GM12878 (cell line): ENCODE data around the gene EVI2B. TPM values are rescaled to one million over a fixed set of nuclear protein-coding genes. Genes with fewer than 3 reads are reported as not detected.

ENCODE experiments used
- ATAC-seq: fragments of 200-7000 bp; cut with Tn5 transposase; 3 replicates; pipeline ENCODE4 v1.9.1; 2020; ENCODE audit warnings: mild to moderate bottlenecking, moderate library complexity
- BruUV-seq: library from RNA; stranded (reverse); fragments of 400-500 nt; replicated peaks from 2 replicates; lab custom pipeline; 2021; lab: Mats Ljungman, UMichigan
- CTCF ChIA-PET: fragments of 300-600 bp; sonication (Branson Sonifier 250); formaldehyde crosslinking; extraction: SDS; loops from one replicate; lab custom pipeline; 2021; ENCODE audit warnings: inconsistent platforms; lab: Yijun Ruan, JAX
- POLR2A ChIA-PET: fragments of 350-600 bp; formaldehyde crosslinking; extraction: SDS; loops from one replicate; lab custom pipeline; 2021; ENCODE audit warnings: inconsistent platforms; lab: Charles Lee
- RAD21 ChIA-PET: fragments of 300-600 bp; sonication (Branson Sonifier 250); formaldehyde crosslinking; loops from one replicate; lab custom pipeline; 2023; ENCODE audit warnings: antibody characterized with exemption; ENCODE audit not compliant: unreplicated experiment; lab: Charles Lee
- SMC1A ChIA-PET: fragments of 300-600 bp; sonication (Branson Sonifier 250); formaldehyde crosslinking; loops from one replicate; lab custom pipeline; 2023; ENCODE audit not compliant: unreplicated experiment, uncharacterized antibody; lab: Charles Lee
- DNase-seq: peaks from one replicate; pipeline ENCODE4 v3.0.0-alpha.2; 2011; ENCODE audit warnings: low read depth, low spot score
- FAIRE-seq: peaks from 3 replicates; lab custom pipeline; 2011; peaks lifted over from hg19 to GRCh38; lab: Jason Lieb, UNC
- H2AFZ ChIP-seq: 2 replicates; pipeline ENCODE4 v1.6.0; 2011; ENCODE audit warnings: low read depth, low read length, control low read depth; ENCODE audit not compliant: control insufficient read depth
- H3K27ac ChIP-seq: 2 replicates; pipeline ENCODE4 v1.5.1; 2011; ENCODE audit warnings: control low read depth; ENCODE audit not compliant: control insufficient read depth, insufficient read depth
- H3K27me3 ChIP-seq, 2 experiments: replicated peaks in 1 of 2; 2 replicates each; pipeline versions ENCODE4 v1.6.0 to v1.6.1; 2011; ENCODE audit warnings: low read length in 1 of 2; ENCODE audit not compliant: control insufficient read depth in 2 of 2, insufficient read depth in 2 of 2
- H3K36me3 ChIP-seq, 2 experiments: 2 replicates each; pipeline ENCODE4 v1.5.1; 2011; ENCODE audit warnings: low read length in 1 of 2; ENCODE audit not compliant: control insufficient read depth in 2 of 2, insufficient read depth in 2 of 2
- H3K4me1 ChIP-seq: 2 replicates; pipeline ENCODE4 v1.6.1; 2011; ENCODE audit warnings: mild to moderate bottlenecking, low read length, moderate library complexity, mixed read lengths; ENCODE audit not compliant: control insufficient read depth, insufficient read depth
- H3K4me2 ChIP-seq: 2 replicates; pipeline ENCODE4 v1.6.0; 2011; ENCODE audit warnings: control low read depth; ENCODE audit not compliant: control insufficient read depth, insufficient read depth
- H3K4me3 ChIP-seq: fragments of 200-600 bp; sonication (generic); 2 replicates; pipeline ENCODE4 v1.5.1; 2016
- H3K79me2 ChIP-seq: 2 replicates; pipeline ENCODE4 v1.6.0; 2011; ENCODE audit warnings: low read length; ENCODE audit not compliant: control insufficient read depth, insufficient read depth
- H3K9ac ChIP-seq: 2 replicates; pipeline ENCODE4 v1.8.0; 2011; ENCODE audit warnings: low read length, control low read depth, mixed read lengths; ENCODE audit not compliant: control insufficient read depth, insufficient read depth
- H3K9me3 ChIP-seq: replicated peaks from 3 replicates; pipeline ENCODE4 v1.5.1; 2011; ENCODE audit warnings: mild to moderate bottlenecking, low read length; ENCODE audit not compliant: control insufficient read depth, insufficient read depth
- H4K20me1 ChIP-seq: 2 replicates; pipeline ENCODE4 v1.6.0; 2011; ENCODE audit not compliant: control insufficient read depth, insufficient read depth
- BHLHE40 ChIP-seq, 2 experiments: fragments of 450-650 bp in 1 of 2; IDR thresholded peaks; 2 replicates each; pipeline ENCODE4 v1.6.1; 2011 to 2017; ENCODE audit warnings: low read depth in 2 of 2, borderline replicate concordance in 1 of 2, improper control_type of control experiment in 1 of 2, low read length in 1 of 2, mild to moderate bottlenecking in 1 of 2
- CBFB ChIP-seq: IDR thresholded peaks from 2 replicates; pipeline ENCODE4 v1.6.1; 2016; ENCODE audit warnings: antibody characterized with exemption, low read depth
- CREB1 ChIP-seq: IDR thresholded peaks from 2 replicates; pipeline ENCODE4 v1.6.1; 2012; ENCODE audit warnings: low read depth, mild to moderate bottlenecking, inconsistent platforms
- FOXK2 ChIP-seq: fragments of 450-650 bp; IDR thresholded peaks from 2 replicates; pipeline ENCODE4 v1.6.1; 2017; ENCODE audit warnings: mild to moderate bottlenecking, moderate library complexity
- GABPA ChIP-seq: IDR thresholded peaks from 2 replicates; pipeline ENCODE4 v1.6.1; 2014; ENCODE audit warnings: antibody characterized with exemption, low read depth, mild to moderate bottlenecking, inconsistent platforms
- JUND ChIP-seq: IDR thresholded peaks from 2 replicates; pipeline ENCODE4 v1.6.1; 2012; ENCODE audit warnings: low read depth, mild to moderate bottlenecking, low read length, improper control_type of control experiment, moderate library complexity
- MEF2B ChIP-seq: fragments of 450-650 bp; IDR thresholded peaks from 2 replicates; pipeline ENCODE4 v1.6.1; 2018; ENCODE audit warnings: mild to moderate bottlenecking, moderate library complexity; ENCODE audit not compliant: partially characterized antibody, poor library complexity, severe bottlenecking
- NFIC ChIP-seq: IDR thresholded peaks from 2 replicates; pipeline ENCODE4 v1.6.1; 2012; ENCODE audit warnings: low read depth, mild to moderate bottlenecking, inconsistent platforms, low read length, moderate library complexity
- NKRF ChIP-seq: fragments of 450-650 bp; conservative IDR thresholded peaks from 2 replicates; pipeline ENCODE4 v1.6.1; 2017; ENCODE audit warnings: mild to moderate bottlenecking, moderate library complexity
- RCOR1 ChIP-seq: conservative IDR thresholded peaks from 2 replicates; pipeline ENCODE4 v1.6.1; 2012; ENCODE audit warnings: low read depth, low read length, improper control_type of control experiment
- SIX5 ChIP-seq: IDR thresholded peaks from 2 replicates; pipeline ENCODE4 v1.6.1; 2011; ENCODE audit warnings: mild to moderate bottlenecking, low read depth, low read length, moderate library complexity; ENCODE audit not compliant: severe bottlenecking
- TCF7 ChIP-seq: IDR thresholded peaks from 2 replicates; pipeline ENCODE4 v1.6.1; 2014; ENCODE audit warnings: antibody characterized with exemption, borderline replicate concordance
- ZNF274 ChIP-seq: IDR thresholded peaks from one replicate; pipeline ENCODE4 v1.8.0; 2011; ENCODE audit not compliant: insufficient read length, insufficient read depth
- in situ Hi-C: fragments of 300-500 bp; cut with MboI; formaldehyde crosslinking; loops from 9 replicates; pipeline ENCODE4 v1.14.3; 2018; ENCODE audit warnings: mixed read lengths
- intact Hi-C: fragments of 100-400 bp; cut with micrococcal nuclease; formaldehyde crosslinking; loops from one replicate; pipeline ENCODE4 v1.14.2; 2022; ENCODE audit not compliant: unreplicated experiment
- polyA plus RNA-seq, 11 experiments: library from polyadenylated mRNA; depleted of rRNA in 4 of 11; unstranded in 6 of 11; stranded (reverse) in 5 of 11; fragments of >200 nt; fragmentation: Nextera tagmentation in 4 of 11; fragmentation: Illumina TruSeq in 1 of 11; extraction: Ambion mirVana in 4 of 11; extraction: Trizol in 1 of 11; gene quantifications; 1 replicate in 1 of 11; 2 replicates in 10 of 11; pipeline versions ENCODE4 v1.2.1 to v1.2.3, GENCODE V29; 2011 to 2016; ENCODE audit warnings: inconsistent platforms in 2 of 11, missing spikeins in 2 of 11, low read depth in 1 of 11
- total RNA-seq, 4 experiments: library from RNA; depleted of rRNA in 3 of 4; stranded (reverse); fragments of >200 nt in 3 of 4; fragmentation: Illumina TruSeq in 1 of 4; extraction: Trizol in 1 of 4; gene quantifications; 2 replicates each; pipeline versions ENCODE4 v1.2.1 to v1.2.3, GENCODE V29; 2013 to 2021

EVI2B gene
- total and polyA plus RNA-seq, 10 of the 15 experiments (the other 5 are each of a cell fraction or from before 2014, with no cell fraction given) = 26.2 to 195 (median 52.0) TPM

DNA sequence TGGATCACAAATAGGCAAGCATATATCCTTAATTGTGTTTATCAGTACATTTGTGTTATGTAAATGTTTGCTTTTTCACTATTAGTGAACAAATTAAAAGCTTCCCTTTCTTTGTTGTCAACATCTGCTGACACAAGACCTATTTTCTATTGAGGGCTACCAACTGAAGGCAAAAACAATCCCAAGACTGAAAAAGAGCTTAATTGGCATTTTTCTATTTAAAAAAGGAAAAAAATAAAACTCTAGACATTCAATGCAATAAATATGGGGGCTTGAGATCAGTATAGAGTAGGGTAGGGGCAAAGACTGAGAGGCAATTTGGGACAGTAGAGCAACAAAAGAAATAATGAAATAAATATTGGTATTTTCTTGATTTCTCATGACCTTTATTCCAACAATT lies 41.1 kb downstream of the EVI2B start:
- no peak overlapping the region for H3K4me2 ChIP-seq
- ChIA-PET RAD21 (no interaction called here), POLR2A (no interaction called here), SMC1A (interaction anchor here (0.8 kb wide), 1 partner anchor 94 kb away, joined by 3 read pairs; no protein-coding TSS in a partner anchor), CTCF (no interaction called here)
- no peaks in the 10 kb centered on the region for H3K27me3 ChIP-seq
- ATAC-seq (no peak), FAIRE-seq (no peak), DNase-seq (no peak)
- no peaks in the 10 kb centered on the region for H3K9me3 ChIP-seq
- no peaks in the 10 kb centered on the region for H4K20me1 ChIP-seq
- H3K36me3 ChIP-seq = peaks cover 0 to 8% of the 10 kb centered on the region in 2 experiments; a peak in 2 of 4 replicates
- no peaks in the 10 kb centered on the region for H3K79me2 ChIP-seq
- H3K27ac ChIP-seq = no peak overlapping the region
- H3K4me3 ChIP-seq = no peak overlapping the region
- TF ChIP-seq GABPA = no peak
- no peak for TF ChIP-seq BHLHE40 (IDR thresholded peaks at IDR 0.05; ENCODE audit: borderline replicate concordance in 1 of 2, low read depth in 2 of 2, low read length in 1 of 2)
- TF ChIP-seq NFIC = no peak
- TF ChIP-seq SIX5 = no peak
- no peak for TF ChIP-seq FOXK2
- TF ChIP-seq ZNF274 = no peak
- no peak for TF ChIP-seq NKRF
- no peak for TF ChIP-seq TCF7
- no peak for TF ChIP-seq CREB1
- TF ChIP-seq JUND = no peak
- TF ChIP-seq MEF2B = no peak
- TF ChIP-seq RCOR1 = no peak
- TF ChIP-seq CBFB = no peak
- no peak overlapping the region for H3K9ac ChIP-seq
- no peak overlapping the region for H2AFZ ChIP-seq
- in situ Hi-C loops = no loop called here
- H3K4me1 ChIP-seq = no peaks in the 10 kb centered on the region
- BruUV-seq = no TSS peak
- intact Hi-C loops = no loop called here
